HUES6 (cell line): ENCODE results near the gene GLIS1.
"Not testable (repeated sequence)": the region's sequence is repeated elsewhere in the genome, so short reads cannot be mapped to it uniquely, and the experiment has no call there.

ENCODE experiments used
- H3K27ac ChIP-seq: 2 replicates; pipeline ENCODE4 v1.7.0; 2013; ENCODE audit warnings: low read depth, mild to moderate bottlenecking, low read length, inconsistent platforms
- H3K27me3 ChIP-seq: 2 replicates; pipeline ENCODE4 v1.6.1; 2013; ENCODE audit warnings: low read length; ENCODE audit not compliant: control insufficient read depth, insufficient read depth
- H3K36me3 ChIP-seq: 2 replicates; pipeline ENCODE4 v1.6.1; 2013; ENCODE audit warnings: low read length; ENCODE audit not compliant: control insufficient read depth, insufficient read depth
- H3K4me1 ChIP-seq: 2 replicates; pipeline ENCODE4 v1.6.1; 2013; ENCODE audit warnings: low read length; ENCODE audit not compliant: control insufficient read depth, insufficient read depth
- H3K4me3 ChIP-seq: 2 replicates; pipeline ENCODE4 v1.5.1; 2013; ENCODE audit warnings: low read depth, low read length
- H3K9ac ChIP-seq: one replicate; pipeline ENCODE4 v1.6.1; 2013; ENCODE audit warnings: mild to moderate bottlenecking, low read length
- H3K9me3 ChIP-seq: 2 replicates; pipeline ENCODE4 v1.6.1; 2013; ENCODE audit warnings: low read depth, low read length; ENCODE audit not compliant: control insufficient read depth, insufficient read depth

Gene GLIS1

GRCh38 chr1:53557369-53557768 is 181.6 kb downstream of the GLIS1 start:
- H3K27me3 ChIP-seq, result peaks cover 5% of the 10 kb centered on the region; the same call in 1 of the 2 replicates
- peaks cover 8% of the 10 kb centered on the region; the same call in 1 of the 2 replicates for H3K4me1 ChIP-seq
- H3K9ac ChIP-seq, result no peak overlapping the region
- H3K27ac ChIP-seq, result no peak overlapping the region
- H3K36me3 ChIP-seq, result no peaks in the 10 kb centered on the region
- H3K9me3 ChIP-seq, result peaks cover 4% of the 10 kb centered on the region; the same call in 1 of the 2 replicates
- H3K4me3 ChIP-seq, result no peak overlapping the region

- Histone ChIP-seq H3K36me3 (no peaks in the 10 kb centered on the region), H3K9me3 (peaks cover 4% of the 10 kb centered on the region; the same call in 1 of the 2 replicates), H3K9ac (no peak overlapping the region), H3K27me3 (no peaks in the 10 kb centered on the region), H3K27ac (no peak overlapping the region), H3K4me3 (no peak overlapping the region), H3K4me1 (peaks cover 12% of the 10 kb centered on the region)
These were observed 182.2 kb downstream of the GLIS1 start for GRCh38 chr1:53556657-53557227.

GRCh38 chr1:53555620-53556326 is 183.2 kb downstream of the GLIS1 start:
- H3K27me3 ChIP-seq, H3K27ac ChIP-seq, H3K4me3 ChIP-seq, H3K9ac ChIP-seq, H3K36me3 ChIP-seq, H3K9me3 ChIP-seq: not testable (repeated sequence)
- H3K4me1 ChIP-seq, result peaks cover 12% of the 10 kb centered on the region

- H3K9me3 ChIP-seq, result peaks cover 4% of the 10 kb centered on the region; the same call in 1 of the 2 replicates
- peaks cover 10% of the 10 kb centered on the region for H3K4me1 ChIP-seq
- no peaks in the 10 kb centered on the region for H3K36me3 ChIP-seq
- H3K4me3 ChIP-seq, result no peak overlapping the region
- H3K9ac ChIP-seq, result no peak overlapping the region
- no peak overlapping the region for H3K27ac ChIP-seq
- H3K27me3 ChIP-seq, result no peaks in the 10 kb centered on the region
These were observed 184.2 kb downstream of the GLIS1 start for GRCh38 chr1:53554592-53555305.

GRCh38 chr1:53553734-53554509 is 185.0 kb downstream of the GLIS1 start:
- Histone ChIP-seq H3K9ac (no peak overlapping the region), H3K9me3 (peaks cover 4% of the 10 kb centered on the region; the same call in 1 of the 2 replicates), H3K36me3 (no peaks in the 10 kb centered on the region), H3K4me3 (no peak overlapping the region), H3K27me3 (no peaks in the 10 kb centered on the region), H3K4me1 (peaks cover 4% of the 10 kb centered on the region), H3K27ac (no peak overlapping the region)

- peaks cover 4% of the 10 kb centered on the region for H3K4me1 ChIP-seq
- H3K4me3 ChIP-seq, result no peak overlapping the region
- H3K36me3 ChIP-seq, result no peaks in the 10 kb centered on the region
- peaks cover 4% of the 10 kb centered on the region; the same call in 1 of the 2 replicates for H3K9me3 ChIP-seq
- no peaks in the 10 kb centered on the region for H3K27me3 ChIP-seq
- no peak overlapping the region for H3K9ac ChIP-seq
- H3K27ac ChIP-seq, result no peak overlapping the region
These were observed 185.8 kb downstream of the GLIS1 start for GRCh38 chr1:53552981-53553733.

- Histone ChIP-seq H3K4me1 (peaks cover 4% of the 10 kb centered on the region), H3K4me3 (no peak overlapping the region), H3K27ac (no peak overlapping the region), H3K9me3 (peaks cover 4% of the 10 kb centered on the region; the same call in 1 of the 2 replicates), H3K27me3 (no peaks in the 10 kb centered on the region), H3K9ac (no peak overlapping the region), H3K36me3 (no peaks in the 10 kb centered on the region)
These were observed 186.7 kb downstream of the GLIS1 start for GRCh38 chr1:53552146-53552861.

GRCh38 chr1:53551428-53551995 is 187.5 kb downstream of the GLIS1 start:
- Histone ChIP-seq H3K36me3 (no peaks in the 10 kb centered on the region), H3K9ac (no peak overlapping the region), H3K27ac (no peak overlapping the region), H3K27me3 (no peaks in the 10 kb centered on the region), H3K9me3 (peaks cover 4% of the 10 kb centered on the region; the same call in 1 of the 2 replicates), H3K4me1 (peaks cover 4% of the 10 kb centered on the region), H3K4me3 (no peak overlapping the region)

GRCh38 chr1:53550201-53550741 is 188.7 kb downstream of the GLIS1 start:
- Histone ChIP-seq H3K27me3 (no peaks in the 10 kb centered on the region), H3K9ac (no peak overlapping the region), H3K4me1 (peaks cover 8% of the 10 kb centered on the region), H3K27ac (no peak overlapping the region), H3K36me3 (no peaks in the 10 kb centered on the region), H3K4me3 (no peak overlapping the region), H3K9me3 (no peaks in the 10 kb centered on the region)
